GM19452 (cell line): ENCODE results near the gene NCCRP1.
"Not testable (repeated sequence)": the region's sequence is repeated elsewhere in the genome, so short reads cannot be mapped to it uniquely, and the experiment has no call there.

Source experiments
- ATAC-seq: cut with Tn5 transposase; IDR thresholded peaks from one replicate; pipeline ENCODE4 v1.9.1; 2021; ENCODE audit not compliant: unreplicated experiment

NCCRP1 gene

GRCh38 chr19:39243741-39244140, 47.0 kb downstream of the NCCRP1 start:
- not testable (repeated sequence) for ATAC-seq

- not testable (repeated sequence) for ATAC-seq
These were observed 47.8 kb downstream of the NCCRP1 start, which contains the start of gene IFNL3 for GRCh38 chr19:39244410-39245100. Gene IFNL3, minus strand, starts transcription at chr19:39245006. Its CDS starts 39 bp downstream, at chr19:39244967.

- not testable (repeated sequence) for ATAC-seq
These were observed 48.4 kb downstream of the NCCRP1 start for GRCh38 chr19:39245166-39245565.

GRCh38 chr19:39246951-39247669, 50.3 kb downstream of the NCCRP1 start:
- ATAC-seq: no peak

- no peak for ATAC-seq
These were observed 51.2 kb downstream of the NCCRP1 start for GRCh38 chr19:39247701-39248664.

GRCh38 chr19:39248806-39249205, 52.0 kb downstream of the NCCRP1 start, which contains the start of gene IFNL4:
Gene IFNL4, minus strand, starts transcription at chr19:39248856.
- ATAC-seq: no peak

GRCh38 chr19:39251081-39251480, 54.3 kb downstream of the NCCRP1 start:
- ATAC-seq: no peak
